NCI-H1092 treated with DMSO at 0.1 percent for 48 hours (cell line): ENCODE measurements around the gene CHRNE.
"Not testable (repeated sequence)": the region's sequence is repeated elsewhere in the genome, so short reads cannot be mapped to it uniquely, and the experiment has no call there.

Experiments
- DNase-seq: peaks from one replicate; lab custom pipeline; 2025; lab: John Stamatoyannopoulos, UW

The CHRNE gene

GRCh38 chr17:4906642-4907041, 3.7 kb upstream of the CHRNE start:
- not testable (repeated sequence) for DNase-seq

DNA sequence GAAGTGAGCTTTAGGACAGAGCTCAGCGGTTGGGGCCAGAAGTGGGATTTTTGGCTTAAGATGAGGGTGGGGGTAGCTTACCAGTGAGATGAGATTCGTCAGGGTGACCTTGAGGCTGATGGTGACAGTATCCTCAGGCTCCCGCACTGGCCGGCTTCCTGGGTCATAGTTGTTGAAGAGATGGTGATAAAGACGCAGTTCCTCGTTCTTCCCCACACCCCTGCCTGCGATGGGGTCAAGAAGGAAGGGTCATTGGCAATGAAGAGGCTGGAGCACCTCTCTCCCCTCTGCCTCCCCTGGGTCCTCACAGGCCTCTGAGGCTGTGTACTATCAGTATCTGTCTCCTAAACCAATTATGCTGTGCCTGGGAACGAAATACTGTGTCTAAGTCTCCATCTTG, 358 bp downstream of the CHRNE start:
- DNase-seq = no peak

DNA sequence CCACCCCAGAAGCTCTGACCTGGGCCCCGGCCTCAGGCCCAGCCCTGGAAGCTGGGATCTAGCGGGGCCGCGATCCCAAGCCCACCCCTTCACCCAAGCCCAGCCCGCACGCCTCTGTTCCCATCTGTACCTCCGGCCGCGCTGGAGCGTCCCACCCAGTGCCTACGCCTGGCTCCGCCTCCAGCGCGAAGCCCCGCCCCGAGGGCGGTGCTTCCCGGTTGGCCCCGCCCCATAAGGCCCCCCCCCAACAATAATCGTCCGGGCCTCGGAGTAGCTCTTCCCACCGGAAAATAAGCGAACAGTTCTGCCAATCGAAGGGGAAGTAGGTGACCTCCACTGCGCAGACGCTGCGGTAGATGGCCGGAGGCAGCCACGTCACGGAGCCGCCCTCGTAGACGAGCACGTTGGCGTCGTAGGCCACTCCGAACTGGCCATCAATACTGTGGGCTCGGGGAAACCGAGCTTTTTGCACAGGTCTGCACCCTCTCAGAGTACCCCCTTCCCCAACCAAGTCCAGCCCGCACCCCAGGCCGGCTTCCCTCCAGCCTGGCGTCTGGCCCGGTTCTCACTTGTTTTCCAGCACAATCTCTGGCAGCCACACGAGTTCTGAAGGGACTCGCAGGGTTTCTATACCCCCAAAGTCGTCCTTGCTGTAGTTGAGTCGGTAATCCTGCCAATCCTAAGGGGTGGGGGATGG, 1.1 kb downstream of the CHRNE start:
- DNase-seq = no peak

DNA sequence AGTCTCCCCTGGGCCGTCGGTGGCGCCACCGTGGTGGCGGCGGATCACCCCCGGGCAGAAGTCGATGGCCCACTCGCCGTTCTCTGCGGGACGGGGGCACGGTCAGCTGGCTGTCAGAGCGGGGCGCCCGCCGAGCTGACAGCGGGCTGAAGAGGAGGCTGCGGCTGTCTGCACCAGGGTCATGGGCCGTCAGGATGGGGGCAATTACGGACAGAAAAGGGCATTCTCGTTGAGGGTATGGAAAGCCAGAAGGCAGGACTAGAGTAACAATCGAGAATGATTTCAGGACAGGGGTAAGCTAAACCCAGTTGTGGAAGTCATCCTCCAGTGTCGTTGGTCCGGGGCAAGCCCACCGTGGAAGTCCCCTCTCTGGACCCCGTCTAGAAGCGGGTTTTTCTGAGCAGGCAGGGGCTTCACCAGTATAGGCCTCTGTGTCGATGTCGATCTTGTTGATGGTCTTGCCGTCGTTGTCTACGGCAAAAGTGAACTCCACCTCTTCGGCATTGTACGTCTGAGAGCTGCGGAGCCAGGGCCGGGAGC, 1.7 kb downstream of the CHRNE start:
- no peak for DNase-seq

GRCh38 chr17:4900231-4901107, 2.4 kb downstream of the CHRNE start:
- no peak for DNase-seq

GRCh38 chr17:4899341-4900230, 3.3 kb downstream of the CHRNE start, which contains the start of gene C17orf107:
Gene C17orf107 (plus strand): TSS chr17:4899536. CDS start chr17:4899763, 227 bp downstream.
- no peak for DNase-seq

- no peak for DNase-seq
These were observed 4.0 kb downstream of the CHRNE start for GRCh38 chr17:4898927-4899326.

DNA sequence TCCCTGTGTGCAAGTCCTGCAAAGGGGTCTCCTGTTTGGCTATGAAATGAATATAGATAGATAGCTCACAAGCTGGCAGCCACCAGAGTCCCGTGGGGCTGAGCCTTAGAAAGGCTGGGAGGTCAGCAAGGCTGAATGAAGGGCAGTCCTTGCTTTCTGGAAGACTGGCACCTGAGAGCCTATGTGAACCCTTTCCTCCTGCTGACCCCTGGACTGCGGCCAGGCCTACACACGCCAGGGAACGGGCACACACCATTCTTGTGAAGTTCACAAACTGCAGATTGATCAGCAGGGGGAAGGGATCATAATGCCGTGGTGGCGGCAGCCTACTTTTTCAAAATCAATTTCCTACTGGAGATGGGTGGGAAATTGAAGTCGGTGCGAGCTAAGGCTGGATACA, 4.5 kb downstream of the CHRNE start:
- DNase-seq = no peak

GRCh38 chr17:4897785-4898184, 5.1 kb downstream of the CHRNE start:
- no peak for DNase-seq

DNA sequence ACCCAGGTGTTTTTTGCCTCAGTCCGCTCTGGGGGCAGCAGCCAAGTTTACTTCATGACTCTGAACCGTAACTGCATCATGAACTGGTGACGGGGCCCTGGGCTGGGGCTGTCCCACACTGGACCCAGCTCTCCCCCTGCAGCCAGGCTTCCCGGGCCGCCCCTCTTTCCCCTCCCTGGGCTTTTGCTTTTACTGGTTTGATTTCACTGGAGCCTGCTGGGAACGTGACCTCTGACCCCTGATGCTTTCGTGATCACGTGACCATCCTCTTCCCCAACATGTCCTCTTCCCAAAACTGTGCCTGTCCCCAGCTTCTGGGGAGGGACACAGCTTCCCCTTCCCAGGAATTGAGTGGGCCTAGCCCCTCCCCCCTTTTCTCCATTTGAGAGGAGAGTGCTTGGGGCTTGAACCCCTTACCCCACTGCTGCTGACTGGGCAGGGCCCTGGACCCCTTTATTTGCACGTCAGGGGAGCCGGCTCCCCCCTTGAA, 5.7 kb downstream of the CHRNE start:
- no peak for DNase-seq

GRCh38 chr17:4896332-4897197, 6.3 kb downstream of the CHRNE start:
- no peak for DNase-seq

- no peak for DNase-seq
These were observed 7.1 kb downstream of the CHRNE start for GRCh38 chr17:4895657-4896331.

DNA sequence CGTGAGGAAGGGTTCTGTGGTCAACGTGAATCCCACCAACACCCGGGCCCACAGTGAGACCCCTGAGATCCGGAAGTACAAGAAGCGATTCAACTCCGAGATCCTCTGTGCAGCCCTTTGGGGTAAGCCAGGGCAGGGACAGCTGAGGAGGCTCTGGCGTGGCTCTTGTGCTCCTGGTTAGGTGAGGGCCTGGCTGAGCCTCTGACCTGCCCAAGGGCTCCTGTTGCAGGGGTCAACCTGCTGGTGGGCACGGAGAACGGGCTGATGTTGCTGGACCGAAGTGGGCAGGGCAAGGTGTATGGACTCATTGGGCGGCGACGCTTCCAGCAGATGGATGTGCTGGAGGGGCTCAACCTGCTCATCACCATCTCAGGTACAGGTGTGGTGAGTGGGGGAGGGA, 7.8 kb downstream of the CHRNE start:
- no peak for DNase-seq

DNA sequence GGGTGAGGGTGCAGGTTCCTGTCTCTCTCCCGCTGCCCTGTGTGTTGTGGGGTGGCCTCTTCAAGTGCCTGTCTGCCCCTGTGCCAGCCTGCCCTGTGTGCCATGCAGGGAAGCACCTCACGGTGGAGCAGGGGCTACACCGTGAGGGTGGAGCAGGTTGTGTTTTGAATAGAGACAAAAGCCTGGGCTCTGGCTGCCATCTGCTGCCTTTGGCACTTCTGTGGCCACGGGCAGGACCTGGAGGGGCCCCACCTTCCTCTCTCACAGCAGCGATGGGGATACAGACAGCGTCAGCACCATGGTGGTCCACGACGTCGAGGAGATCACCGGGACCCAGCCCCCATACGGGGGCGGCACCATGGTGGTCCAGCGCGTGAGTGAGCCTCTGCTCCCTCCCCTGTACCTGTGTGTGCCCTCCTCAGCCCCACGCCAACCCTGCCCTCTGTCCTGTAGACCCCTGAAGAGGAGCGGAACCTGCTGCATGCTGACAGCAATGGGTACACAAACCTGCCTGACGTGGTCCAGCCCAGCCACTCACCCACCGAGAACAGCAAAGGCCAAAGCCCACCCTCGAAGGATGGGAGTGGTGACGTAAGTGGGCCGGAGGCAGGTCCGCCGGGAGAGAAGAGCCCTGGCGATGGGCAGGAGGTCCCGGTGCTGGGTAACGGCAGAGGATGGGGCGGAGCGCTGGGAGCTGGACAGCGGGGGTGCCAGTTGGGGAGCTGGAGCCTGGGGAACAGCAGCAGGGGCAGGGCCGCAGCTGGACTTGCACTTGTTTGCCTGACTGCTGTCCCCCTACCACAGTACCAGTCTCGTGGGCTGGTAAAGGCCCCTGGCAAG, 9.0 kb downstream of the CHRNE start:
- no peak for DNase-seq

- no peak for DNase-seq
These were observed 9.6 kb downstream of the CHRNE start for GRCh38 chr17:4893272-4893671.

- DNase-seq = no peak
These were observed 10.2 kb downstream of the CHRNE start for GRCh38 chr17:4892499-4893221.

DNA sequence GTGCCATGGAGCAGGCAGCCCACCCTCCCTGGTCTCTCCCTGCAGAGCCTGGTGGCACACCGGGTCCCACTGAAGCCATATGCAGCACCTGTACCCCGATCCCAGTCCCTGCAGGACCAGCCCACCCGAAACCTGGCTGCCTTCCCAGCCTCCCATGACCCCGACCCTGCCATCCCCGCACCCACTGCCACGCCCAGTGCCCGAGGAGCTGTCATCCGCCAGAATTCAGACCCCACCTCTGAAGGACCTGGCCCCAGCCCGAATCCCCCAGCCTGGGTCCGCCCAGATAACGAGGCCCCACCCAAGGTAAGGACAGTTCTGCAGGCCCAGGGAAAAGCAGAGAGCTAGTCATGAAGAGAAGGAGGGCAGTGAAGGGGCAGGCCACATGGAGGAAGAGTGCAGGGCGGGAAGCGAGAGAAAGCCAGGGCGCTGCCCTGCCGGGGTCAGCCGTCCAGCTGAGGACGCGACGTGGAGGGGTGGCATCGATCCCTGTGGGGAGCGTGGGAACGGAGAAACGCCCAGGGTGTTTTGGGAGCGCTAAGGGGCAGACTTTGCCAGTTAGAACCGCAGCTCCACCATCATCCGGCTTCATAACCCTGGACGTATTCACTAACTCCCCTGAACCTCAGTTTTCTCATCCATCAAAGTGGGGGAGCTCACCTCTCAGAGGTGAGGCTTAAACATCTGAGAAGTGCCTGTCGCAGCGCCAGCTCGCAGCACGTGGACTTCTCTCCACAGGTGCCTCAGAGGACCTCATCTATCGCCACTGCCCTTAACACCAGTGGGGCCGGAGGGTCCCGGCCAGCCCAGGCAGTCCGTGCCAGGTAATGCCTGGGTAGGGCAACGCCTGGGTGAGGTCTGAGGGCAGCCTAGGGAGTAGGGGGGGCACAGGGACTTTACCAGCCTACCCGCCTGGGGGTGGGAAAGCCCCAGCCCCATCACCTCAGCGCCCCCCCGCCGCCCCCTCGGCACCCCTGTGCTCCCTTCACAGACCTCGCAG, 11.2 kb downstream of the CHRNE start:
- no peak for DNase-seq
